SK-N-MC (cell line): ENCODE results near the gene APCS.

ENCODE experiments used
- EZH2 ChIP-seq: fragments of 200-600 bp; sonication (generic); IDR thresholded peaks from one replicate; pipeline ENCODE4 v1.6.1; 2017; ENCODE audit warnings: antibody characterized with exemption
- FOXP2 ChIP-seq: optimal IDR thresholded peaks from 2 replicates; pipeline ENCODE3; 2011; ENCODE audit warnings: mild to moderate bottlenecking, moderate library complexity; ENCODE audit not compliant: insufficient read depth; ENCODE audit errors: extremely low read length, control extremely low read depth
- POLR2AphosphoS5 ChIP-seq: IDR thresholded peaks from 2 replicates; pipeline ENCODE4 v1.6.1; 2012; ENCODE audit warnings: mild to moderate bottlenecking, low read depth, low read length, borderline replicate concordance

DNA sequence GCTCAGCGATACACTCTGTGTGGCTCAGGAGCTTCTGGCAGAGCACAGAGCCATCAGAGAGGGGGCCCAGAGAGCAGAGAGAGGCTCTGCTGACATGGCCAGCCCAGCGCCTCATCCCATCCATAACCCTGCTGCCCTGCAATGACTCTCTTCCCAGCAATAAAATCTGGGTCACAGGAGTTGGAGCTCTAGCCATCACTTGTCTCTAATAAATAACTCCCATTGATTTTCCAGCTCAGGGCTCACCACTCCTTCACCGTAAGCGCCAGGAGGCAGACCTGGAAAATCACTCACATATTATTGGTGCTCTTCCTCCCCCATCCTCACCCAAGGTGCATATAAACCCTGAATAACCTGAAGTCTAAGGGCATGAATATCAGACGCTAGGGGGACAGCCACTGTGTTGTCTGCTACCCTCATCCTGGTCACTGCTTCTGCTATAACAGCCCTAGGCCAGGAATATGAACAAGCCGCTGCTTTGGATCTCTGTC lies at the start of gene APCS:
- no peak for TF ChIP-seq POLR2AphosphoS5
- no peak for TF ChIP-seq FOXP2
- TF ChIP-seq EZH2, result no peak
